Measurements from ENCODE around the gene HBQ1. TPM values are rescaled to one million over a fixed set of nuclear protein-coding genes. Genes with fewer than 3 reads are reported as not detected.

HBQ1 gene
- total and polyA plus RNA-seq, 2 of the 4 experiments (the other 2 are of a cell fraction) = 0.92 TPM; not detected in 1

DNA sequence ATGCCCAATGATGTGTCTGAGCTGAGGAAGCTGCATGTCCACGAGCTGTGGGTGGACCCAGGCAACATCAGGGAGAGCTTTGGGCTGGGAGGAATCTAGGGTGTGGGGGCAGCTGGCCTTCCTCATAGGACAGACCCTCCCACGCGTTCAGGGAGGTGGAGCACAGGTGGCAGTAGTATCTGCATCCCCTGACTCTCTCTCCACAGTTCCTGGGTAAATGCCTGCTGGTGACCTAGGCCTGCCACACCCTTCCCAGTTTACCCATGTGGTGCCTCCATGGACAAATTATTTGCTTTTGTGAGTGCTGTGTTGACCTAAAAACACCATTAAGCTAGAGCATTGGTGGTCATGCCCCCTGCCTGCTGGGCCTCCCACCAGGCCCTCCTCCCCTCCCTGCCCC is 11.2 kb upstream of the HBQ1 start:
- no CpG with 5 or more reads among the region's 3 CpGs for WGBS, 2 experiments (ENCODE audit: extremely low coverage in 2 of 2, insufficient read length in 1 of 2)
- dilution Hi-C loops (cut with HindIII; ENCODE audit: low sequenced_read_pairs, unreplicated experiment) = no loop called here

More for the DNA sequence above, 11.2 kb upstream of the HBQ1 start:
- Histone ChIP-seq H3K56ac (ENCODE audit: extremely low read depth, insufficient read depth, low read length) (no peak overlapping the region), H3K79me1 (ENCODE audit: low read depth in 1 of 2, low read length in 2 of 2) (no peaks in the 10 kb centered on the region), H3K4me3 (ENCODE audit: insufficient read depth, low read depth, low read length) (no peak overlapping the region), H2BK5ac (ENCODE audit: low read depth, low read length, poor library complexity, severe bottlenecking) (no peak overlapping the region), H3K9me3 (ENCODE audit: control insufficient read depth, insufficient read depth, low read length) (no peaks in the 10 kb centered on the region; the same call in none of the 2 replicates), H3K27ac (ENCODE audit: insufficient read depth, low read length) (no peak overlapping the region), H3K23ac (ENCODE audit: low read depth, low read length) (no peak overlapping the region), H4K91ac (ENCODE audit: insufficient read depth, low read depth, low read length) (no peak overlapping the region), H3K4me1 (ENCODE audit: control insufficient read depth, insufficient read depth, low read length) (no peaks in the 10 kb centered on the region; the same call in 1 of the 2 replicates), H2BK15ac (ENCODE audit: low read depth, low read length) (no peak overlapping the region), H3K18ac (ENCODE audit: low read depth, low read length) (no peak overlapping the region), H2BK120ac (ENCODE audit: low read depth, low read length) (no peak overlapping the region), H3K4me2 (ENCODE audit: low read depth, low read length) (no peak overlapping the region), H3K36me3 (ENCODE audit: control insufficient read depth, insufficient read depth, low read length) (no peaks in the 10 kb centered on the region), H3K9ac (ENCODE audit: low read depth, low read length) (no peak overlapping the region), H3K4ac (ENCODE audit: low read depth, low read length) (no peak overlapping the region), H3K14ac (replicated peaks; ENCODE audit: low read depth, low read length) (no peak overlapping the region), H4K5ac (ENCODE audit: low read depth, low read length) (no peak overlapping the region), H2AK5ac (ENCODE audit: low read depth, low read length) (no peak overlapping the region), H2AFZ (replicated peaks; ENCODE audit: low read length, poor library complexity) (no peak overlapping the region), H3K9me1 (ENCODE audit: insufficient read depth, low read length) (0 out of 2 replicates have a peak, but pooled peaks cover 4% of the 10 kb centered on the region), H2AK9ac (replicated peaks; ENCODE audit: low read depth, low read length, poor library complexity) (no peak overlapping the region), H2BK20ac (ENCODE audit: low read depth, low read length) (no peak overlapping the region), H4K8ac (ENCODE audit: low read depth in 2 of 2, low read length in 2 of 2) (no peak overlapping the region), H3K27me3 (ENCODE audit: control insufficient read depth, insufficient read depth, low read length) (peaks cover 53% of the 10 kb centered on the region), H4K20me1 (ENCODE audit: insufficient read depth, low read length) (peaks cover 5% of the 10 kb centered on the region)
- no peak for ATAC-seq (ENCODE audit: low read depth)
- in situ Hi-C loops (cut with MboI; ENCODE audit: low sequenced_read_pairs) (no loop called here), intact Hi-C loops (cut with micrococcal nuclease) (no loop called here)
- BruUV-seq (replicated peaks) = no TSS peak
- DNase-seq = no peak
- CTCF ChIA-PET = interaction anchor here (2.3 kb wide), 1 partner anchor 62 kb away, joined by 8 read pairs; no protein-coding TSS in a partner anchor
- TF ChIP-seq, protein P1, sequence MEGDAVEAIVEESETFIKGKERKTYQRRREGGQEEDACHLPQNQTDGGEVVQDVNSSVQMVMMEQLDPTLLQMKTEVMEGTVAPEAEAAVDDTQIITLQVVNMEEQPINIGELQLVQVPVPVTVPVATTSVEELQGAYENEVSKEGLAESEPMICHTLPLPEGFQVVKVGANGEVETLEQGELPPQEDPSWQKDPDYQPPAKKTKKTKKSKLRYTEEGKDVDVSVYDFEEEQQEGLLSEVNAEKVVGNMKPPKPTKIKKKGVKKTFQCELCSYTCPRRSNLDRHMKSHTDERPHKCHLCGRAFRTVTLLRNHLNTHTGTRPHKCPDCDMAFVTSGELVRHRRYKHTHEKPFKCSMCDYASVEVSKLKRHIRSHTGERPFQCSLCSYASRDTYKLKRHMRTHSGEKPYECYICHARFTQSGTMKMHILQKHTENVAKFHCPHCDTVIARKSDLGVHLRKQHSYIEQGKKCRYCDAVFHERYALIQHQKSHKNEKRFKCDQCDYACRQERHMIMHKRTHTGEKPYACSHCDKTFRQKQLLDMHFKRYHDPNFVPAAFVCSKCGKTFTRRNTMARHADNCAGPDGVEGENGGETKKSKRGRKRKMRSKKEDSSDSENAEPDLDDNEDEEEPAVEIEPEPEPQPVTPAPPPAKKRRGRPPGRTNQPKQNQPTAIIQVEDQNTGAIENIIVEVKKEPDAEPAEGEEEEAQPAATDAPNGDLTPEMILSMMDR (conservative IDR thresholded peaks at IDR 0.05; ENCODE audit: low read depth, low read length) = no peak
- TF ChIP-seq CHD1 (IDR thresholded peaks at IDR 0.05; ENCODE audit: low read depth, low read length) (no peak), BHLHE40 (IDR thresholded peaks at IDR 0.05; ENCODE audit: low read depth, low read length) (no peak), POLR2A (IDR thresholded peaks at IDR 0.05; ENCODE audit: low read depth, low read length) (no peak), SMC3 (IDR thresholded peaks at IDR 0.05; ENCODE audit: low read depth, low read length) (no peak), CEBPB (IDR thresholded peaks at IDR 0.05; ENCODE audit: low read depth, low read length) (no peak), FOS (IDR thresholded peaks at IDR 0.05; ENCODE audit: low read depth, low read length) (no peak), NFE2L2 (IDR thresholded peaks at IDR 0.05; ENCODE audit: low read depth, low read length) (no peak), USF2 (IDR thresholded peaks at IDR 0.05; ENCODE audit: low read depth, low read length) (no peak), RAD21 (IDR thresholded peaks at IDR 0.05; ENCODE audit: low read length) (no peak), RFX5 (IDR thresholded peaks at IDR 0.05; ENCODE audit: low read depth, low read length) (no peak), MAZ (IDR thresholded peaks at IDR 0.05; ENCODE audit: borderline replicate concordance, low read depth, low read length) (no peak), MAFK (IDR thresholded peaks at IDR 0.05; ENCODE audit: low read depth, low read length) (no peak), MXI1 (IDR thresholded peaks at IDR 0.05; ENCODE audit: borderline replicate concordance, low read depth, low read length) (no peak), RCOR1 (IDR thresholded peaks at IDR 0.05; ENCODE audit: insufficient replicate concordance, low read length) (no peak)
- TF ChIP-seq, protein P2, sequence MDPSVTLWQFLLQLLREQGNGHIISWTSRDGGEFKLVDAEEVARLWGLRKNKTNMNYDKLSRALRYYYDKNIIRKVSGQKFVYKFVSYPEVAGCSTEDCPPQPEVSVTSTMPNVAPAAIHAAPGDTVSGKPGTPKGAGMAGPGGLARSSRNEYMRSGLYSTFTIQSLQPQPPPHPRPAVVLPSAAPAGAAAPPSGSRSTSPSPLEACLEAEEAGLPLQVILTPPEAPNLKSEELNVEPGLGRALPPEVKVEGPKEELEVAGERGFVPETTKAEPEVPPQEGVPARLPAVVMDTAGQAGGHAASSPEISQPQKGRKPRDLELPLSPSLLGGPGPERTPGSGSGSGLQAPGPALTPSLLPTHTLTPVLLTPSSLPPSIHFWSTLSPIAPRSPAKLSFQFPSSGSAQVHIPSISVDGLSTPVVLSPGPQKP (IDR thresholded peaks at IDR 0.05; ENCODE audit: borderline replicate concordance, low read depth, low read length) = no peak
- POLR2A ChIA-PET (ENCODE audit: unreplicated experiment) = no interaction called here

All from IMR-90 (cell line).